Measurements from ENCODE around the gene RGS2. TPM values are rescaled to one million over a fixed set of nuclear protein-coding genes. Genes with fewer than 3 reads are reported as not detected.

RGS2 gene
- total RNA-seq, 2 experiments from 2014 or later = 9.7 to 10.6 TPM

GRCh38 chr1:192824511-192824910, 15.7 kb downstream of the RGS2 start:
- DNase-seq (no peak), ATAC-seq (no peak)
- Mint-ChIP-seq H3K27me3 (peaks cover 14% of the 10 kb centered on the region), H3K36me3 (no peaks in the 10 kb centered on the region), H3K4me3 (no peak overlapping the region), H3K27ac (no peak overlapping the region), H3K4me1 (no peaks in the 10 kb centered on the region), H3K9me3 (ENCODE audit: low read depth) (no peaks in the 10 kb centered on the region)
- CTCF ChIA-PET = no interaction called here

DNA sequence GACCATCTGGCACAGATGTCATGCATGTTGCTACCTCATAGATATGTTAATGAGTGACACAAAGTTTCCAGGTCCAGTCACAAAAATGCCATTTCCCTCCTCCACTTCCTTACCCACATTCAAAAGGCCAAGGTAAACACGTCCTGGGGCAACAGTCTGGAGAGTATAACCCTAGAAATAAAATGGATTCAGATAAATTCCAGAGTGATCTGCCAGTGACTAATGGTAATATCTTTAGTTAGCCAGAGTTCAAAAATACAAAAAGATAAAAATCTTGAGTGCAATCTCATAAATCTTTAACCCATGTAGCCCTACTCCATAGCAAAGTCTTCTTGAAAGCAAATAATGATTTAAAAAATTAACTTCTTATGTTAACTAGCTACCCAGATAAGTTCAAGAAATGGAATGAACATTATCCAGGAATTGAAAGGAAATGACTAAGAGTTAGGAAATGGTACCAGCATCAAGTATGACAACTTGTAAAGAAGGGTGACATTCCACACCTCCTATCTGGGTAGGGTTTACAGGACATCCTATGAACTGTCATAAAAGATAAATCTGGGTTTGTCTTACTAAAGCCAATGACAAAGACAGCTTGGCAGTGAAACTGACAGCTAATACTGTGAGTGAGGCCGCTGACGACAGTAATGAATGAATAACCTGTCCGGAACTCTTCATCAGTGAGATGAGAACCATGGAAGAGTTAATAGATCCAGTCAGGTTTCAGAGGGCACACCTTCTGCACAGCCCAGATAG, 18.1 kb downstream of the RGS2 start:
- no peaks in the 10 kb centered on the region for H3K4me1 Mint-ChIP-seq
- ATAC-seq (no peak), DNase-seq (no peak)
- H3K27ac Mint-ChIP-seq = no peak overlapping the region
- H3K27me3 Mint-ChIP-seq = peaks cover 12% of the 10 kb centered on the region
- no peak overlapping the region for H3K4me3 Mint-ChIP-seq
- H3K9me3 Mint-ChIP-seq (ENCODE audit: low read depth) = no peaks in the 10 kb centered on the region
- CTCF ChIA-PET = no interaction called here
- no peaks in the 10 kb centered on the region for H3K36me3 Mint-ChIP-seq

DNA sequence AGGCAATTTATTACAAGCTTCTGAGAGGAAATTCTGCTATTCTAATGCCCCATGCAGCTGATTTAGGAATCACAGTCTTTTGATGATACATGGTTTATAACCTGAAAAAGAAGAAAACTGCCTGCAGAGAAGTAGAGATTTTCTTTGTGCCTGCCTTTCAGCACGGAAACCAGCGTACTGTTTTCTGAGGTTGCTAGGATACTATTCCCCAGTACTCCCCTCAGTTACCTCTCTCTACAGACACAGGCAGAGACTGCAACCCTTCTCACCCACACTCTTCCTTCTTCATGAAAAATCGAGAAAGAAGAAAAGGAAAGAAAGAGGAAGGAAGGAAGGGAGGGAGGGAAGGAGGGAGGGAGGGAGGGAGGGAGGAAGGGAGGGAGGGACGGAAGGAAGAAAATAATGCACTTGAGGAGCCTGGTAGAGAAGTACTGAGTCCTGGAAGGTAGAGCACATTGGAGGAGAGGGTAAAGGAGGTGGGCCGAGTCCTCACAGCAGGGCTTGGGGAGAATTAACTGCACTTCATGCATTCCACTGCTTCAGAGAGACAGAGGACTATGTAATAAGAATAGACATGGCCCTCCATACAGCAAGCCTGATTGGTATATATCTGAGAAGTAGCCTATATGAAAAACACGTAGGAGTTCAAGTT, 21.9 kb downstream of the RGS2 start:
- Mint-ChIP-seq H3K27me3 (peaks cover 4% of the 10 kb centered on the region), H3K4me3 (no peak overlapping the region), H3K9me3 (ENCODE audit: low read depth) (no peaks in the 10 kb centered on the region), H3K36me3 (no peaks in the 10 kb centered on the region), H3K27ac (no peak overlapping the region), H3K4me1 (no peaks in the 10 kb centered on the region)
- ATAC-seq (no peak), DNase-seq (no peak)
- CTCF ChIA-PET = no interaction called here

DNA sequence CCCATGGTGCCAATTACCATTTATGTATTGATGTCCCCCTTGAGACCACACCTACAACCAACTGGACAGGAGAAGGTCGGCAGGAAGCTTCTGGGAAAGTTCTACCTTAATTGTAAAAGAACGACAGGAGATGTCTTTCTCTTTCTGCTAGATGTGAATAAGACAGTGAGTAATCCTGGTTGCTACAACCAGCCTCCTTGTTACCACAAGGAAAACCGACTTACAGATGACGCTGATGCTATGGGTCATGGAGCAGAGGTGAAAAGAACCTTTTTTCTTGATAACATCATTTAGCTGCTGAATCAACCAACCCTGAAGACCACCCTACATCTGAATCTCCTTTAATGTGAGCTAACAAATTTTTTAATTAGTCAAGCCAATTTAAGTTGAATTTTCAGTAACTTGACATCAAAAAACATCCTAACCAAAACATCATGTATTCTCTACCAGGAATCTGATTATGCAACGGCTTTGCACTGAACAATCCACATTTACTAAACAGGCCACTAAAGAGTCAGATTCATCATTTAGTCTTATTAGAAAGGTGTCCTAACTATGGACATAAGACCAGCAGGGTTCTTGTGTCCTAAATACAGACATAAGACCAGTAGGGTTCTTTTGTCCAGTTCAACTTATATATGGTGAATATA, 23.0 kb downstream of the RGS2 start:
- H3K9me3 Mint-ChIP-seq (ENCODE audit: low read depth) = no peaks in the 10 kb centered on the region
- ATAC-seq = no peak
- no peak overlapping the region for H3K4me3 Mint-ChIP-seq
- DNase-seq = no peak
- H3K4me1 Mint-ChIP-seq = no peaks in the 10 kb centered on the region
- H3K27ac Mint-ChIP-seq = no peak overlapping the region
- CTCF ChIA-PET = no interaction called here
- no peaks in the 10 kb centered on the region for H3K36me3 Mint-ChIP-seq
- peaks cover 4% of the 10 kb centered on the region for H3K27me3 Mint-ChIP-seq

- Mint-ChIP-seq H3K36me3 (no peaks in the 10 kb centered on the region), H3K9me3 (ENCODE audit: low read depth) (no peaks in the 10 kb centered on the region), H3K27me3 (peaks cover 4% of the 10 kb centered on the region), H3K4me3 (no peak overlapping the region), H3K27ac (no peak overlapping the region), H3K4me1 (no peaks in the 10 kb centered on the region)
- DNase-seq (no peak), ATAC-seq (no peak)
- CTCF ChIA-PET = no interaction called here
Measured at GRCh38 chr1:192832492-192832891, 23.7 kb downstream of the RGS2 start.

- no peak for DNase-seq
- Mint-ChIP-seq H3K4me1 (no peaks in the 10 kb centered on the region), H3K27ac (no peak overlapping the region), H3K9me3 (ENCODE audit: low read depth) (no peaks in the 10 kb centered on the region), H3K36me3 (no peaks in the 10 kb centered on the region), H3K4me3 (no peak overlapping the region), H3K27me3 (peaks cover 2% of the 10 kb centered on the region)
- CTCF ChIA-PET = no interaction called here
- no peak for ATAC-seq
Measured at GRCh38 chr1:192835116-192835515, 26.3 kb downstream of the RGS2 start.

GRCh38 chr1:192839162-192840066, 30.6 kb downstream of the RGS2 start:
- Mint-ChIP-seq H3K27me3 (peaks cover 17% of the 10 kb centered on the region), H3K27ac (no peak overlapping the region), H3K4me3 (no peak overlapping the region), H3K9me3 (ENCODE audit: low read depth) (no peaks in the 10 kb centered on the region), H3K36me3 (no peaks in the 10 kb centered on the region), H3K4me1 (no peaks in the 10 kb centered on the region)
- CTCF ChIA-PET = no interaction called here
- ATAC-seq (no peak), DNase-seq (no peak)

DNA sequence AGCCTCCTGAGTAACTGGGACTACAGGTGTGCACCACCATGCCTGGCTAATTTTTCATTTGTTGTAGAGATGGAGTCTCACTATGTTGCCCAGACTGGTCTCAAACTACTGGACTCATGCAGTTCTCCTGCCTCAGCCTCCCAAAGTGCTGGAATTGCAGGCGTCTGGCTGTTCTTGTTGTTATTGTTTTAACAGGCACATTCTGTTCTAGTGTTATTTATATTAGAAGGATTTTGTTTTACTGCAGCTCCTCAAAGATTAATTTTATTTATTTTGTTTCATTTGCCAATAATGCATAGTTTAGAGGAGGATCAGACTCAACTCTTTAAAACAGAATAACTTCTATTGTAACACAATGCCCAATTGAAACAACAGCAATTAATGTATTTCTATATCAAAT, 35.5 kb downstream of the RGS2 start:
- Mint-ChIP-seq H3K4me3 (no peak overlapping the region), H3K27me3 (peaks cover 17% of the 10 kb centered on the region), H3K4me1 (no peaks in the 10 kb centered on the region), H3K36me3 (no peaks in the 10 kb centered on the region), H3K9me3 (ENCODE audit: low read depth) (no peaks in the 10 kb centered on the region), H3K27ac (no peak overlapping the region)
- no peak for DNase-seq
- no peak for ATAC-seq
- CTCF ChIA-PET = no interaction called here

- CTCF ChIA-PET = interaction anchor here (1.2 kb wide), 1 partner anchor 24 kb away, joined by 3 read pairs; no protein-coding TSS in a partner anchor
- no peak overlapping the region for H3K4me3 Mint-ChIP-seq
Measured at GRCh38 chr1:192846950-192847349, 38.1 kb downstream of the RGS2 start.

DNA sequence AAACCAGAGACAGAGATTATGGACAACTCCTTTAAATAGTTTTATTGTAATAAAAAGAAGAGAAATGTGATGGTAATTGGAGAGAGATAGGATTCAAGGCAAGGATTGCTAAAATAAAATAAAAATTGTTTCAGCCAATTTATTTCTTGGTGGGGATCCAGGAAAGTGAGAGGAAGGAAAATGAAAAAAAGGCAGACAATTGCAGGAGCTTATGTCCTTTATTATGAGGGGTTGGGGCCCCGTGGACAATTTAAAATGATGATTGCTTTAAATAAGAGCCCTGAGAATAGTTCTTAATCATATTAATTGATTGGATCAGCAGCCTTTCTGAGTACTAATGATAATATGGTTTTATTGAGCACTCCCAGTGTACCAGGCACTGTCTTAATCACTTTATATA, 40.2 kb downstream of the RGS2 start:
- Mint-ChIP-seq H3K36me3 (no peaks in the 10 kb centered on the region), H3K9me3 (ENCODE audit: low read depth) (no peaks in the 10 kb centered on the region), H3K4me3 (no peak overlapping the region), H3K4me1 (no peaks in the 10 kb centered on the region), H3K27me3 (peaks cover 8% of the 10 kb centered on the region), H3K27ac (no peak overlapping the region)
- no peak for ATAC-seq
- CTCF ChIA-PET = no interaction called here
- DNase-seq = no peak

More at GRCh38 chr1:192846950-192847349, 38.1 kb downstream of the RGS2 start:
- Mint-ChIP-seq H3K36me3 (no peaks in the 10 kb centered on the region), H3K4me1 (no peaks in the 10 kb centered on the region), H3K27me3 (peaks cover 12% of the 10 kb centered on the region), H3K27ac (no peak overlapping the region), H3K9me3 (ENCODE audit: low read depth) (no peaks in the 10 kb centered on the region)
- ATAC-seq = no peak
- no peak for DNase-seq

DNA sequence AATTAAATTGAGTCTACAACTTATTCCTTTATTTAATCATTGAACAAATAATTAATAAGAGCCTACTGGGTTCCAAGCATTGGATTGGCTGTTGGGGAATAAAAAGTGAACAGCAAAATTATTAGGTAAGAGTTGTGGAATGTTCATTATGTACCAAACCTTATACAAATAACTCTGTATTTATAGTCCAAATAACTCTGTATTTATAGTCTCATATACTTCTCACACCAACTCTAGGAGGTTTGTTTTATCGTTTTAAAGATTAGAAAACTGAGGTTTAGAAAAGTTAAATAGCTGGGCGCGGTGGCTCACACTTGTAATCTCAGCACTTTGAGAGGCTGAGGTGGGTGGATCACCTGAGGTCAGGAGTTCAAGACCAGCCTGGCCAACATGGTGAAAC, 40.6 kb downstream of the RGS2 start:
- Mint-ChIP-seq H3K4me3 (no peak overlapping the region), H3K36me3 (no peaks in the 10 kb centered on the region), H3K27ac (no peak overlapping the region), H3K9me3 (ENCODE audit: low read depth) (no peaks in the 10 kb centered on the region), H3K4me1 (no peaks in the 10 kb centered on the region), H3K27me3 (peaks cover 8% of the 10 kb centered on the region)
- DNase-seq = no peak
- CTCF ChIA-PET = no interaction called here
- ATAC-seq = no peak

- ATAC-seq (no peak), DNase-seq (no peak)
- no peak overlapping the region for H3K4me3 Mint-ChIP-seq
- peaks cover 6% of the 10 kb centered on the region for H3K27me3 Mint-ChIP-seq
- no peaks in the 10 kb centered on the region for H3K36me3 Mint-ChIP-seq
- H3K27ac Mint-ChIP-seq = no peak overlapping the region
- CTCF ChIA-PET = no interaction called here
- H3K9me3 Mint-ChIP-seq (ENCODE audit: low read depth) = no peaks in the 10 kb centered on the region
- H3K4me1 Mint-ChIP-seq = no peaks in the 10 kb centered on the region
Measured at GRCh38 chr1:192852001-192852947, 43.4 kb downstream of the RGS2 start.
